Measurements from ENCODE around the gene NEK1.
"Not testable (repeated sequence)": the region's sequence is repeated elsewhere in the genome, so short reads cannot be mapped to it uniquely, and the experiment has no call there.

The NEK1 gene

GRCh38 chr4:169628579-169628978 lies 16.2 kb upstream of the NEK1 start:
- H3K4me1 ChIP-seq, result peaks cover 7% of the 10 kb centered on the region

GRCh38 chr4:169627307-169627706 lies 14.9 kb upstream of the NEK1 start:
- H3K9ac ChIP-seq, result no peak overlapping the region
- peaks cover 52% of the 10 kb centered on the region for H4K20me1 ChIP-seq
- H3K4me1 ChIP-seq, result peaks cover 13% of the 10 kb centered on the region
- H3K27me3 ChIP-seq, result no peaks in the 10 kb centered on the region
- H3K4me3 ChIP-seq, result no peak overlapping the region
- TF ChIP-seq Cebpa-rat (IDR thresholded peaks at IDR 0.05), result no peak
- H3K27ac ChIP-seq, result no peak overlapping the region
- peaks cover 20% of the 10 kb centered on the region for H3K36me3 ChIP-seq
- H3K4me2 ChIP-seq, result no peak overlapping the region
- no peaks in the 10 kb centered on the region for H3K9me3 ChIP-seq

More at GRCh38 chr4:169628579-169628978, 16.2 kb upstream of the NEK1 start:
- no peak overlapping the region for H3K4me3 ChIP-seq
- no peaks in the 10 kb centered on the region for H3K9me3 ChIP-seq
- no peak for TF ChIP-seq Cebpa-rat (IDR thresholded peaks at IDR 0.05)
- H3K36me3 ChIP-seq, result peaks cover 20% of the 10 kb centered on the region
- H3K27me3 ChIP-seq, result no peaks in the 10 kb centered on the region
- H3K9ac ChIP-seq, result no peak overlapping the region
- no peak overlapping the region for H3K27ac ChIP-seq
- H4K20me1 ChIP-seq, result peaks cover 46% of the 10 kb centered on the region
- peak overlapping the region; percentile 14; the same call in 1 of the 2 replicates for H3K4me2 ChIP-seq

- TF ChIP-seq Cebpa-rat (IDR thresholded peaks at IDR 0.05), result no peak
- Histone ChIP-seq H3K27me3 (no peaks in the 10 kb centered on the region), H3K9ac (no peak overlapping the region), H3K36me3 (peaks cover 20% of the 10 kb centered on the region), H3K4me2 (no peak overlapping the region), H3K27ac (no peak overlapping the region), H3K4me1 (peaks cover 20% of the 10 kb centered on the region), H4K20me1 (peaks cover 59% of the 10 kb centered on the region), H3K9me3 (no peaks in the 10 kb centered on the region), H3K4me3 (no peak overlapping the region)
Measured at GRCh38 chr4:169626331-169627282, 14.2 kb upstream of the NEK1 start.

DNA sequence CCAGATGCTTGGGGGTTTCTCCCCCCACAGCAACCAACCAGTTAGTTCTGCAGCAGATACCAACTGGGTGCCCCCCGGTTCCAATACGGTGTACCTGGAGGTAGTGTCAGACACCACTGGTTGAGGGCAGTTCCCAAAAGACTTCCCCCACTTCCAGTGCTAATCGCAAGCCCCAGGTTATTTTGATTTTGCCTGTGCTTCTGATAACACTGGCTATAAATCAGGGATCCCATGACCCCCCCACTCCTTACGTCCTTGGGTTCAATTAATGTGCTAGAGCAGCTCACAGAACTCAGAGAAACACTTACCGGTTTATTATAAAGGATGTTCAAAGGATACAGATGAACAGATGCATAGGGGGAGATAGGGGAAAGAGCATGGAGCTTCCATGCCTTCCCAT lies 13.5 kb upstream of the NEK1 start:
- no peaks in the 10 kb centered on the region for H3K9me3 ChIP-seq
- H3K4me2 ChIP-seq, result no peak overlapping the region
- no peak for TF ChIP-seq Cebpa-rat (IDR thresholded peaks at IDR 0.05)
- H3K4me1 ChIP-seq, result peaks cover 27% of the 10 kb centered on the region
- H4K20me1 ChIP-seq, result peaks cover 62% of the 10 kb centered on the region
- no peak overlapping the region for H3K9ac ChIP-seq
- no peak overlapping the region for H3K4me3 ChIP-seq
- peaks cover 18% of the 10 kb centered on the region for H3K36me3 ChIP-seq
- no peaks in the 10 kb centered on the region for H3K27me3 ChIP-seq
- no peak overlapping the region for H3K27ac ChIP-seq

DNA sequence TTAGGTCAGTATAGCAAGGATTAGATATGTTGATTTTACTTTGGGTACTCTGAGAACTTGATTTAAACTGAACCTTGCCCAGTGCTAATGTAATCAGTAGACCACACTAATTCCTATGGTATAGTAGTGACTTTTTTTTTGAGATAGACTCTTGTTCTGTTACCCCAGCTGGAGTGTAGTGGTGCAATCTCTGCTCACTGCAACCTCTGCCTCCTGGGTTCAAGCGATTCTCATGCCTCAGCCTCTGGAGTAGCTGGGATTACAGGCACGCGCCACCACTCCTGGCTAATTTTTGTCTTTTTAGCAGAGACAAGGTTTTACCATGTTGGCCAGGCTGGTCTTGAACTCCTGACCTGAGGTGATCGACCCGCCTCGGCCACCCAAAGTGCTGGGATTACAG lies 11.6 kb upstream of the NEK1 start:
- H3K9me3 ChIP-seq, H3K4me3 ChIP-seq, H3K9ac ChIP-seq, H3K27ac ChIP-seq, H3K27me3 ChIP-seq, H3K36me3 ChIP-seq, H3K4me2 ChIP-seq: not testable (repeated sequence)
- Histone ChIP-seq H3K4me1 (peaks cover 28% of the 10 kb centered on the region), H4K20me1 (peaks cover 62% of the 10 kb centered on the region)

- H3K27me3 ChIP-seq, result no peaks in the 10 kb centered on the region
- 0 out of 2 replicates have a peak overlapping the region, but pooled peaks have one; percentile 89 for H3K4me3 ChIP-seq
- peak overlapping the region; percentile 97 for H3K4me2 ChIP-seq
- H3K27ac ChIP-seq, result no peak overlapping the region
- no peaks in the 10 kb centered on the region for H3K9me3 ChIP-seq
- no peak overlapping the region for H3K9ac ChIP-seq
- H3K36me3 ChIP-seq, result peaks cover 9% of the 10 kb centered on the region; the same call in 1 of the 2 replicates
- peaks cover 28% of the 10 kb centered on the region for H3K4me1 ChIP-seq
- peaks cover 62% of the 10 kb centered on the region for H4K20me1 ChIP-seq
- TF ChIP-seq Cebpa-rat (IDR thresholded peaks at IDR 0.05), result no peak
Measured at GRCh38 chr4:169622566-169622965, 10.2 kb upstream of the NEK1 start.

DNA sequence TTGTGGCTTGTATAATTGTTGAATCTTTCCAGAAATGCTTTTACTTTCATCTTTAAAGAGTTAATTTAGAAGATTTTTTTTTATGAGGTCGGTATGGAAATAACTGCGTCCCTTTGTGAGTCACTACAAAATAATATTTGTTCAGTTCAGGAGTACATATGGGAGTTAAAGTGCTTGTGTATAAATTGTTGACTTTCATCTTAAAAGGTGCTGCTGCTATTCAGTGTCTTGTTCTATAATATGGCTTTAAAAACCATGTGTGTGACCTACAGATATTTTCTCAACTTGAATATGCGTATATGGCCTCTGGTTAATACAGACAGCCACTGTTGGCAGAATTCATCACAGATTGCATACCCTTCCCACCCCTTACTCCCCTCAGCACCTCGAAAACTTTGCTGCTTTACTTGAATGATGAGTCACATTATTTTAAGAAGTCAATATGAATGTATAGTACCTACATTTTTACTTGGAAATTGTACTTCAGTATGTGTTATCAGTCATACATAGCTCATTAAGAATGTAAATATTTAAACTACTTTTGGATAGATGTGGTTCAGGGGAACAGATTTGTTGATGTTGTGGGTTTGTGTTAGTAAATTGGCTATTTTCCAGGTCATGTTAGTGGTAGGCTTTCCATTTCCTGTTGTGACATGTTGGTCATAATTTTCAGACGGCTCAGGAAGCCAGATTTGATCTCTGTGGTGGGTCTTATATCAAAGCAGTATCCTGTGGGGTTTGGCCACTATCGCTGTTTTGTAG lies 9.5 kb upstream of the NEK1 start:
- no peaks in the 10 kb centered on the region for H3K27me3 ChIP-seq
- no peak overlapping the region for H3K27ac ChIP-seq
- peak overlapping the region; percentile 94; the same call in 1 of the 2 replicates for H3K9ac ChIP-seq
- H3K36me3 ChIP-seq, result peaks cover 9% of the 10 kb centered on the region; the same call in 1 of the 2 replicates
- H3K4me2 ChIP-seq, result peak overlapping the region; percentile 97
- H3K9me3 ChIP-seq, result no peaks in the 10 kb centered on the region
- H3K4me3 ChIP-seq, result peak overlapping the region; percentile 89
- TF ChIP-seq Cebpa-rat (IDR thresholded peaks at IDR 0.05), result no peak
- peaks cover 56% of the 10 kb centered on the region for H4K20me1 ChIP-seq
- H3K4me1 ChIP-seq, result peaks cover 28% of the 10 kb centered on the region

- Histone ChIP-seq H3K4me2 (peak overlapping the region; percentile 97), H3K9me3 (no peaks in the 10 kb centered on the region), H3K4me1 (peaks cover 28% of the 10 kb centered on the region), H3K27ac (peak overlapping the region; percentile 88), H3K36me3 (peaks cover 9% of the 10 kb centered on the region; the same call in 1 of the 2 replicates), H3K9ac (peak overlapping the region; percentile 94), H3K27me3 (no peaks in the 10 kb centered on the region), H3K4me3 (peak overlapping the region; percentile 89), H4K20me1 (peaks cover 45% of the 10 kb centered on the region)
- no peak for TF ChIP-seq Cebpa-rat (IDR thresholded peaks at IDR 0.05)
Measured at GRCh38 chr4:169620880-169621248, 8.5 kb upstream of the NEK1 start.

DNA sequence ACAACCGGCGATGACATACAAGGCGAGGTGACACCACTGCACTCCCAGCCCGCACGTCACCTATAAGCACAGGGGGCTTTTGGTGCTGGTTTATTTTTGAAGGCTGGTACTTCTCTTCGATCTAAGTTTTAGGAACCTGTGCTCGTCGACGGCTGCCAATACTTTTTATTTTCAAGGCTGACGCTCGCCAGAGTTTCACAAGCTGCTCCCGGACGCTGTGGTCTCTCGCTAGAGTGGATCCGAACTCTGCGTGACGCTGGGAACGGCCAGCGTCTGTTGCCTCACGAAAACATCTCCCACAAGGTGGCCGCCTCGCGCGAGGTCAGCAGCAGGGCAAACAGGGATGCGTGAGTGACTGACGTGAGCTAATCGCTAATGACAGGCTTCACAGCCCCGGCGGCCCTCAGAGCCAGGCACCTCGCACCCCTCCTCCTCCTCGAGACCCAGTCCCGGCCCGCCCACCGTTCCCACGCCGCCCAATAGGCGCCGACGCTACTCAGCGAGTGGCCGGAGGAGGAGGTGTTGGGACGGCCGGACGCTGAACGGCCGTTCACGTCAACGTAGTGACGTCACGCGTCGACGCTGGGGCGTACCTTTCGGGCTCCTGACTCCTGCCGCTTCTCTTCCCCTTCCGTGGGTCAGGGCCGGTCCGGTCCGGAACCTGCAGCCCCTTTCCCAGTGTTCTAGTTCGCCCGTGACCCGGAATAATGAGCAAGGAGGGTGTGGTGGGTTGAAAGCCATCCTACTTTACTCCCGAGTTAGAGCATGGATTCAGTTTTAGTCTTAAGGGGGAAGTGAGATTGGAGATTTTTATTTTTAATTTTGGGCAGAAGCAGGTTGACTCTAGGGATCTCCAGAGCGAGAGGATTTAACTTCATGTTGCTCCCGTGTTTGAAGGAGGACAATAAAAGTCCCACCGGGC lies 7.8 kb upstream of the NEK1 start, which contains the start of gene CLCN3:
Gene CLCN3, plus strand, starts transcription at position 621 of the 922 bp plus-strand sequence. CDS start 15,351 bp downstream, outside the sequence.
- H3K4me2 ChIP-seq, result peak within 1 kb of the TSS; percentile 97
- peaks cover 28% of the 10 kb centered on the region for H3K4me1 ChIP-seq
- no peaks in the 10 kb centered on the region for H3K27me3 ChIP-seq
- peaks cover 9% of the 10 kb centered on the region; the same call in 1 of the 2 replicates for H3K36me3 ChIP-seq
- peak within 1 kb of the TSS; percentile 89 for H3K4me3 ChIP-seq
- H3K9ac ChIP-seq, result peak within 1 kb of the TSS; percentile 94
- TF ChIP-seq Cebpa-rat (IDR thresholded peaks at IDR 0.05), result no peak
- H3K27ac ChIP-seq, result peak within 1 kb of the TSS; percentile 88
- H3K9me3 ChIP-seq, result no peaks in the 10 kb centered on the region
- peaks cover 39% of the 10 kb centered on the region for H4K20me1 ChIP-seq
